ENCODE data around the gene ISCA2.

- TF ChIP-seq CTCF (conservative IDR thresholded peaks at IDR 0.05; ENCODE audit: low read length), result no peak
- no peak for TF ChIP-seq EZH2phosphoT487 (IDR thresholded peaks at IDR 0.05; ENCODE audit: borderline replicate concordance)
Observed at GRCh38 chr14:74524812-74525135, 31.2 kb downstream of the ISCA2 start.

Measured in Loucy (cell line).